HCT116 (cell line): ENCODE measurements around the gene GRIN3B. TPM values are rescaled to one million over a fixed set of nuclear protein-coding genes. Genes with fewer than 3 reads are reported as not detected.

Experiments
- ATAC-seq: fragments of 200-7000 bp; cut with Tn5 transposase; 2 replicates; pipeline ENCODE4 v1.9.1; 2020; ENCODE audit warnings: mild to moderate bottlenecking, moderate library complexity
- Bru-seq: library from RNA; stranded (reverse); fragments of 400-500 nt; gene quantifications from one replicate; lab custom pipeline; 2021; lab: Mats Ljungman, UMichigan
- BruChase-seq, 2 experiments: library from RNA; stranded (reverse); fragments of 400-500 nt; gene quantifications; one replicate each; lab custom pipeline; 2021; lab: Mats Ljungman, UMichigan
- BruUV-seq: library from RNA; stranded (reverse); fragments of 400-500 nt; replicated peaks from 2 replicates; lab custom pipeline; 2021; lab: Mats Ljungman, UMichigan
- CTCF ChIA-PET: fragments of 300-600 bp; sonication (Branson Sonifier 250); formaldehyde crosslinking; loops from one replicate; lab custom pipeline; 2021; ENCODE audit warnings: antibody characterized with exemption; lab: Charles Lee
- POLR2A ChIA-PET: fragments of 300-600, 350-600 bp; sonication (Branson Sonifier 250); formaldehyde crosslinking; loops from one replicate; lab custom pipeline; 2021; ENCODE audit warnings: antibody characterized with exemption; lab: Charles Lee
- RAD21 ChIA-PET, 2 experiments: fragments of 300-600 bp; sonication (Branson Sonifier 250); formaldehyde crosslinking; loops; one replicate each; lab custom pipeline; 2023; ENCODE audit warnings: low total read pairs in 2 of 2; ENCODE audit not compliant: uncharacterized antibody in 2 of 2, unreplicated experiment in 2 of 2, low non-redundant PET in 1 of 2; lab: Charles Lee
- DNase-seq: peaks from one replicate; pipeline ENCODE4 v3.0.0-alpha.2; 2010; ENCODE audit warnings: low read depth, low spot score
- H2AFZ ChIP-seq: fragments of 200-600 bp; shearing (Covaris generic), sonication (generic); 2 replicates; pipeline ENCODE4 v1.6.1; 2017; ENCODE audit warnings: low read depth, mixed run types, mixed read lengths, antibody characterized with exemption, low read length; ENCODE audit not compliant: poor library complexity, severe bottlenecking
- H3K27ac ChIP-seq: 2 replicates; pipeline ENCODE4 v1.5.1; 2012; ENCODE audit warnings: low read depth, low read length
- H3K27me3 ChIP-seq: fragments of 200-600 bp; sonication (generic); 2 replicates; pipeline ENCODE4 v1.6.1; 2016; ENCODE audit warnings: mixed run types, low read length, mixed read lengths; ENCODE audit not compliant: insufficient read depth
- H3K36me3 ChIP-seq, 2 experiments: fragments of 200-500 bp in 1 of 2; fragments of 200-600 bp in 1 of 2; sonication (Bioruptor generic) in 1 of 2; sonication (generic) in 1 of 2; 2 replicates each; pipeline versions ENCODE4 v1.5.1 to v1.6.1; 2014 to 2016; ENCODE audit warnings: low read length in 2 of 2, inconsistent platforms in 1 of 2, mixed read lengths in 1 of 2, mixed run types in 1 of 2; ENCODE audit not compliant: insufficient read depth in 2 of 2, control insufficient read depth in 1 of 2
- H3K4me1 ChIP-seq, 2 experiments: fragments of 200-600 bp in 1 of 2; sonication (generic) in 1 of 2; 2 replicates each; pipeline versions ENCODE4 v1.5.1 to v1.6.1; 2012 to 2017; ENCODE audit warnings: low read length in 2 of 2, inconsistent platforms in 1 of 2, mild to moderate bottlenecking in 1 of 2, mixed read lengths in 1 of 2, mixed run types in 1 of 2, moderate library complexity in 1 of 2; ENCODE audit not compliant: insufficient read depth in 2 of 2, control insufficient read depth in 1 of 2
- H3K4me2 ChIP-seq: fragments of 200-600 bp; sonication (generic); 2 replicates; pipeline ENCODE4 v1.6.1; 2017; ENCODE audit warnings: mixed run types, low read length, mixed read lengths
- H3K4me3 ChIP-seq, 2 experiments: fragments of 200-600 bp in 1 of 2; sonication (generic) in 1 of 2; replicated peaks in 1 of 2; 2 replicates each; pipeline ENCODE4 v1.5.1; 2011 to 2016; ENCODE audit warnings: low read length in 2 of 2, control low read depth in 1 of 2, low read depth in 1 of 2, mild to moderate bottlenecking in 1 of 2, mixed read lengths in 1 of 2, mixed run types in 1 of 2
- H3K79me2 ChIP-seq: fragments of 200-600 bp; sonication (generic); 2 replicates; pipeline ENCODE4 v1.6.1; 2017; ENCODE audit warnings: mild to moderate bottlenecking, mixed run types, low read length, moderate library complexity, mixed read lengths; ENCODE audit not compliant: insufficient read depth
- H3K9ac ChIP-seq: fragments of 200-600 bp; sonication (generic); 2 replicates; pipeline ENCODE4 v1.6.1; 2016; ENCODE audit warnings: low read length, mixed read lengths
- H3K9me2 ChIP-seq: fragments of 200-600 bp; sonication (generic), shearing (Covaris generic); 2 replicates; pipeline ENCODE4 v1.6.1; 2017; ENCODE audit warnings: mixed run types, mild to moderate bottlenecking, moderate library complexity; ENCODE audit not compliant: insufficient read depth
- H3K9me3 ChIP-seq, 2 experiments: fragments of 200-500 bp in 1 of 2; fragments of 200-600 bp in 1 of 2; sonication (Bioruptor generic) in 1 of 2; sonication (generic) in 1 of 2; 2 replicates each; pipeline ENCODE4 v1.6.1; 2014 to 2017; ENCODE audit warnings: low read length in 2 of 2, mixed read lengths in 2 of 2, inconsistent platforms in 1 of 2, low read depth in 1 of 2, mild to moderate bottlenecking in 1 of 2, mixed run types in 1 of 2, moderate library complexity in 1 of 2; ENCODE audit not compliant: control insufficient read depth in 1 of 2, insufficient read depth in 1 of 2
- H4K20me1 ChIP-seq: fragments of 200-600 bp; sonication (generic), shearing (Covaris generic); 2 replicates; pipeline ENCODE4 v1.6.1; 2017; ENCODE audit warnings: mixed run types, mild to moderate bottlenecking, moderate library complexity; ENCODE audit not compliant: insufficient read depth
- EGR1 ChIP-seq: IDR thresholded peaks from 2 replicates; pipeline ENCODE4 v1.6.1; 2012; ENCODE audit warnings: low read depth
- YY1 ChIP-seq: IDR thresholded peaks from 2 replicates; pipeline ENCODE4 v1.6.1; 2011; ENCODE audit warnings: low read length, low read depth, moderate library complexity, mild to moderate bottlenecking; ENCODE audit not compliant: insufficient replicate concordance; ENCODE audit errors: extremely low read depth
- intact Hi-C: fragments of 100-400 bp; cut with micrococcal nuclease; formaldehyde crosslinking; loops from 2 replicates; pipeline ENCODE4 v1.10.0; 2022
- long read RNA-seq: library from polyadenylated mRNA; unstranded; transcript quantifications from one replicate; pipeline ENCODE4 v2.0.0, GENCODE V29; 2021; ENCODE audit not compliant: unreplicated experiment
- polyA plus RNA-seq: library from polyadenylated mRNA; unstranded; fragments of >200 nt; gene quantifications from 2 replicates; pipeline ENCODE4 v1.2.1, GENCODE V29; 2012; ENCODE audit warnings: missing spikeins
- total RNA-seq: library from RNA; stranded (reverse); gene quantifications from one replicate; pipeline ENCODE4 v1.2.1, GENCODE V29; 2021; ENCODE audit not compliant: unreplicated experiment
- TF ChIP-seq, protein P1 (sequence below), 3 experiments: fragments of 200-600 bp in 1 of 3; sonication (generic) in 1 of 3; IDR thresholded peaks in 2 of 3; conservative IDR thresholded peaks in 1 of 3; 2 replicates each; pipeline ENCODE4 v1.5.1; 2012 to 2017; ENCODE audit warnings: low read depth in 2 of 3, low read length in 2 of 3, antibody characterized with exemption in 1 of 3, borderline replicate concordance in 1 of 3, control low read depth in 1 of 3, mild to moderate bottlenecking in 1 of 3, mixed read lengths in 1 of 3, mixed run types in 1 of 3, moderate library complexity in 1 of 3; ENCODE audit not compliant: insufficient read depth in 1 of 3

GRIN3B gene, protein sequence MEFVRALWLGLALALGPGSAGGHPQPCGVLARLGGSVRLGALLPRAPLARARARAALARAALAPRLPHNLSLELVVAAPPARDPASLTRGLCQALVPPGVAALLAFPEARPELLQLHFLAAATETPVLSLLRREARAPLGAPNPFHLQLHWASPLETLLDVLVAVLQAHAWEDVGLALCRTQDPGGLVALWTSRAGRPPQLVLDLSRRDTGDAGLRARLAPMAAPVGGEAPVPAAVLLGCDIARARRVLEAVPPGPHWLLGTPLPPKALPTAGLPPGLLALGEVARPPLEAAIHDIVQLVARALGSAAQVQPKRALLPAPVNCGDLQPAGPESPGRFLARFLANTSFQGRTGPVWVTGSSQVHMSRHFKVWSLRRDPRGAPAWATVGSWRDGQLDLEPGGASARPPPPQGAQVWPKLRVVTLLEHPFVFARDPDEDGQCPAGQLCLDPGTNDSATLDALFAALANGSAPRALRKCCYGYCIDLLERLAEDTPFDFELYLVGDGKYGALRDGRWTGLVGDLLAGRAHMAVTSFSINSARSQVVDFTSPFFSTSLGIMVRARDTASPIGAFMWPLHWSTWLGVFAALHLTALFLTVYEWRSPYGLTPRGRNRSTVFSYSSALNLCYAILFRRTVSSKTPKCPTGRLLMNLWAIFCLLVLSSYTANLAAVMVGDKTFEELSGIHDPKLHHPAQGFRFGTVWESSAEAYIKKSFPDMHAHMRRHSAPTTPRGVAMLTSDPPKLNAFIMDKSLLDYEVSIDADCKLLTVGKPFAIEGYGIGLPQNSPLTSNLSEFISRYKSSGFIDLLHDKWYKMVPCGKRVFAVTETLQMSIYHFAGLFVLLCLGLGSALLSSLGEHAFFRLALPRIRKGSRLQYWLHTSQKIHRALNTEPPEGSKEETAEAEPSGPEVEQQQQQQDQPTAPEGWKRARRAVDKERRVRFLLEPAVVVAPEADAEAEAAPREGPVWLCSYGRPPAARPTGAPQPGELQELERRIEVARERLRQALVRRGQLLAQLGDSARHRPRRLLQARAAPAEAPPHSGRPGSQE
- total RNA-seq (0.69 TPM), Bru-seq, nascent RNA (percentile 19 among the genes with signal in this experiment), BruChase-seq, experiment 1, labeled RNA remaining after a 6-hour chase (percentile 30 among the genes with signal in this experiment), BruChase-seq, experiment 2, labeled RNA remaining after a 2-hour chase (percentile 24 among the genes with signal in this experiment)
- 0.64 and 0.65 TPM in 2 replicates for polyA plus RNA-seq
- long read RNA-seq, partial matches to known transcripts: 1 of 3 reads
- long read RNA-seq, other reads (novel, unspliced or antisense): 2 of 3 reads

DNA sequence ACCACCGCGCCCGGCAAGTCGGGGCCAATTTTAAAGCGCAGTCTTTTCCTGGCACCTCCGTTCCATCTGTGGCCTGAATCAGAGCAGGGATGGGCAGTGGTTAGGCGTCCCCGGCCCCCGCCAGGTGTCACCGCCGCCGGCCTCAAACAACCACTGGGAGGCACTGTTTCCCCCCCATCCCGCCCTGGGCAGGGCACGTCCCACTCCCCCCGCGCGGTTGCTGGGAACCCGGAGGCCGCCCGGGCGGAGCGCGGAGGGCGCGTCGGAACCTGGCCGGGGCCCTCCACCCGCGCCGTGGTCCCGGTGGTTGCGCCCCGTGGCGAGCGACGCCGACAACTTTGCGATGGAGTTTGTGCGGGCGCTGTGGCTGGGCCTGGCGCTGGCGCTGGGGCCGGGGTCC lies at the start of gene GRIN3B:
GRIN3B (plus strand) TSS at position 325 of the 400 bp plus-strand sequence; CDS start at position 344, 19 bp downstream.
- Histone ChIP-seq H3K9me3 (no peaks in the 10 kb centered on the region), H3K9ac (no peak within 1 kb of the TSS), H4K20me1 (no peaks in the 10 kb centered on the region), H3K79me2 (no peaks in the 10 kb centered on the region), H3K27ac (no peak within 1 kb of the TSS; the same call in 1 of the 2 replicates), H3K4me1 (peaks cover 10 to 27% of the 10 kb centered on the region in 2 experiments), H3K36me3 (no peaks in the 10 kb centered on the region), H3K9me2 (no peaks in the 10 kb centered on the region), H2AFZ (no peak within 1 kb of the TSS), H3K27me3 (no peaks in the 10 kb centered on the region), H3K4me3 (no peak within 1 kb of the TSS), H3K4me2 (peak within 1 kb of the TSS; percentile 60)
- ATAC-seq (peak; percentile 72), DNase-seq (peak; percentile 41)
- ChIA-PET POLR2A (no interaction called here), CTCF (no interaction called here), RAD21 (no interaction called here)
- intact Hi-C loops: no loop called here
- BruUV-seq: no TSS peak
- TF ChIP-seq EGR1: no peak
- TF ChIP-seq YY1: no peak
- TF ChIP-seq, protein P1, sequence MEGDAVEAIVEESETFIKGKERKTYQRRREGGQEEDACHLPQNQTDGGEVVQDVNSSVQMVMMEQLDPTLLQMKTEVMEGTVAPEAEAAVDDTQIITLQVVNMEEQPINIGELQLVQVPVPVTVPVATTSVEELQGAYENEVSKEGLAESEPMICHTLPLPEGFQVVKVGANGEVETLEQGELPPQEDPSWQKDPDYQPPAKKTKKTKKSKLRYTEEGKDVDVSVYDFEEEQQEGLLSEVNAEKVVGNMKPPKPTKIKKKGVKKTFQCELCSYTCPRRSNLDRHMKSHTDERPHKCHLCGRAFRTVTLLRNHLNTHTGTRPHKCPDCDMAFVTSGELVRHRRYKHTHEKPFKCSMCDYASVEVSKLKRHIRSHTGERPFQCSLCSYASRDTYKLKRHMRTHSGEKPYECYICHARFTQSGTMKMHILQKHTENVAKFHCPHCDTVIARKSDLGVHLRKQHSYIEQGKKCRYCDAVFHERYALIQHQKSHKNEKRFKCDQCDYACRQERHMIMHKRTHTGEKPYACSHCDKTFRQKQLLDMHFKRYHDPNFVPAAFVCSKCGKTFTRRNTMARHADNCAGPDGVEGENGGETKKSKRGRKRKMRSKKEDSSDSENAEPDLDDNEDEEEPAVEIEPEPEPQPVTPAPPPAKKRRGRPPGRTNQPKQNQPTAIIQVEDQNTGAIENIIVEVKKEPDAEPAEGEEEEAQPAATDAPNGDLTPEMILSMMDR (IDR thresholded peaks at IDR 0.05 in 2 of 3, conservative IDR thresholded peaks at IDR 0.05 in 1 of 3; ENCODE audit: borderline replicate concordance in 1 of 3, insufficient read depth in 1 of 3, low read depth in 2 of 3, low read length in 2 of 3): peak; percentile 58 to 77 (median 76)
